NCI-H2029 (cell line): ENCODE data around the gene SIPA1L3.
A peak's percentile ranks its signal among the peaks of the same experiment; 100 is the strongest.

Experiments
- DNase-seq: peaks from one replicate; lab custom pipeline; 2025; lab: John Stamatoyannopoulos, UW

SIPA1L3 gene

GRCh38 chr19:37999309-38000213 lies 92.6 kb downstream of the SIPA1L3 start:
- DNase-seq = no peak

GRCh38 chr19:38001158-38001781 lies 94.3 kb downstream of the SIPA1L3 start:
- DNase-seq = no peak

- DNase-seq = peak; percentile 93
These were observed 96.6 kb downstream of the SIPA1L3 start for GRCh38 chr19:38003438-38004185.

- DNase-seq = no peak
These were observed 97.1 kb downstream of the SIPA1L3 start for GRCh38 chr19:38004186-38004520.

GRCh38 chr19:38004521-38005223 lies 97.7 kb downstream of the SIPA1L3 start:
- DNase-seq = peak; percentile 94

- DNase-seq = no peak
These were observed 98.2 kb downstream of the SIPA1L3 start for GRCh38 chr19:38005224-38005614.

- no peak for DNase-seq
These were observed 99.5 kb downstream of the SIPA1L3 start for GRCh38 chr19:38006361-38007045.

- no peak for DNase-seq
These were observed 102.7 kb downstream of the SIPA1L3 start for GRCh38 chr19:38009650-38010242.

- no peak for DNase-seq
These were observed 104.4 kb downstream of the SIPA1L3 start for GRCh38 chr19:38011426-38011825.

GRCh38 chr19:38012290-38012689 lies 105.3 kb downstream of the SIPA1L3 start:
- DNase-seq = no peak

- no peak for DNase-seq
These were observed 105.9 kb downstream of the SIPA1L3 start for GRCh38 chr19:38012944-38013343.

- DNase-seq = no peak
These were observed 107.0 kb downstream of the SIPA1L3 start for GRCh38 chr19:38013913-38014580.

GRCh38 chr19:38015216-38015615 lies 108.2 kb downstream of the SIPA1L3 start:
- no peak for DNase-seq

GRCh38 chr19:38015761-38016160 lies 108.8 kb downstream of the SIPA1L3 start:
- no peak for DNase-seq

GRCh38 chr19:38017401-38018151 lies 110.6 kb downstream of the SIPA1L3 start:
- DNase-seq = no peak

GRCh38 chr19:38018694-38019395 lies 111.8 kb downstream of the SIPA1L3 start:
- no peak for DNase-seq

GRCh38 chr19:38019396-38019724 lies 112.4 kb downstream of the SIPA1L3 start:
- DNase-seq = no peak

- DNase-seq = no peak
These were observed 113.3 kb downstream of the SIPA1L3 start for GRCh38 chr19:38020311-38020710.

- no peak for DNase-seq
These were observed 114.3 kb downstream of the SIPA1L3 start for GRCh38 chr19:38021352-38021751.
